Frontal cortex (tissue), 4 donors: ENCODE results near the gene ASCC3. TPM values are rescaled to one million over a fixed set of nuclear protein-coding genes. Genes with fewer than 3 reads are reported as not detected.
"Not testable (repeated sequence)": the region's sequence is repeated elsewhere in the genome, so short reads cannot be mapped to it uniquely, and the experiment has no call there.

Experiments
- DNase-seq, 2 donors: peaks; one replicate each; pipeline ENCODE4 v3.0.0; 2012; ENCODE audit warnings: low spot score in 2 of 2
- FAIRE-seq: peaks from 2 replicates; lab custom pipeline; 2012; peaks lifted over from hg19 to GRCh38; lab: Jason Lieb, UNC
- total RNA-seq: library from RNA; depleted of rRNA; stranded (reverse); fragments of >200 nt; gene quantifications from one replicate; pipeline ENCODE4 v1.2.3, GENCODE V29; 2014
- donor health status: control.
- donor health status: control.
- donor health status: control.

Gene ASCC3
- total RNA-seq, 1 donor from 2014 or later, result 33.0 TPM

DNA sequence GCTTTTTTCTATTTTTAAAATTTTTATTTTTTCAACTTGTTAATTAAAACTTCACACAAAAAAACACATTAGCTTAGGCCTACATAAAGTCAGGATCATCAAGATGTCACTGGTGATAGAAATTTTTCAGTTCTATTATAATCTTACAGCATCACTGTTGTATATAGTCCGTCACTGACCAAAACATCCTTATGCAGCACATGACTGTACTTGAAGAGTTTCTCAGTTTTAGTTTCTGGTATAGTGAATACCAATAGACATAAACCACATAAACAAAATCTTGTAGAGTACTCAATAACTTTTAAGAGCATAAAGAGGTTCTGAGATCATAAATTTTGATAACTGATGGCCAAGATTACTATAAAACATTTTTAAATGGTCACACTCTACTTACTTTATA is 71.8 kb downstream of the ASCC3 start:
- no peak for FAIRE-seq
- no peak for DNase-seq

GRCh38 chr6:100808638-100809275 is 72.4 kb downstream of the ASCC3 start:
- DNase-seq (no peak), FAIRE-seq (no peak)

DNA sequence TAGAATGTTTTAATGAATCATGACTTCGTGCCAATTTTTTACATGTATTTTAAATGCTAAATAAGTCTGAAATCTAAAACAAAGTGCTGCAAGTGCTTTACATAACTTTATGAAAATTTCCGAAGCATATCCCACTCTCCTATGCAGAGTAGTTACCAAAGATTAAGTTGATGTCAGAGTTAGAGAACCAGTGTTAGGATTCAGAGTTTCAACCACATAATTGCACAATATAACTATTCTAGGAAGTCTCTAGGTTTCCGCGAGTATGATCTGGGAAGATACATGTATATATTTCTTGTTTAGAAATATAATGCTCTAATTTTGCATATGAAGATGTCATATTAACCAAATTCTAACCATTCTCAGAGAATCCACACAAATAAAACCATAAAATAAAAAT is 74.8 kb downstream of the ASCC3 start:
- FAIRE-seq (no peak), DNase-seq (no peak)

DNA sequence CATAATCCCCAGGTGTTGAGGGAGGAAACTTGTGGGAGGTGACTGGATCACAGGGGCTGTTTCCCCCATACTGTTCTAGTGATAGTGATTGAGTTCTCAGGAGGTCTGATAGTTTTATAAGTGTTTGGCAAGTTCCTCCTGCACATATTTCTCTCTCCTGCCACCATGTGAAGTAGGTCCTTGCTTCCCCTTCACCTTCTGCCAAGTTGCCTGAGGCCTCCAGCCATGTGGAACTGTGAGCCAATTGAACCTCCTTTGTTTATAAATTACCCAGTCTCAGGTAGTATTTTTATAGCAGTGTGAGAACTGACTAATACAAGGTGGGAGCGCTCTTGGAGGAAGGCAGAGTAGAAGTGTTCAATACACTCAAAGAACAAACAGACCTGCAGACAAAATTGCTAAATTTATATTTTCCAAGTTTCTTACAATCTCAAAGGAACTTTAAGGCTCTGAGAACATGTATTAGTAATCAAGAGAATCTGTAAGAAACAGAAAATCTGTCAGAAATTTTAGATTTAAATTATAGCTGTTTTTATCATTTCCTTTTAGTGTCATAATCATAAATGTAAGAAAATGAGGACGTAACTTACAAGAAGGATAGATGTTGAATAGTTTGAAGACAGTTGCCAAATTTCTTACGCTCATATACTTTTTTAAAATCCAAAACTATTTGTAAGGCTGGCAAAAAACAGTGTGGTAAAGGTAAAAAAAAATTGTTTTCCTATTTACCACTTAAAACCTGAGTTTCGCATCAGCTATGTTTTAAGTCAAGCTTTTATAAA is 77.7 kb downstream of the ASCC3 start:
- DNase-seq (no peak), FAIRE-seq (no peak)

- FAIRE-seq, result no peak
- no peak for DNase-seq
These were observed 80.1 kb downstream of the ASCC3 start for GRCh38 chr6:100801036-100801435.

- FAIRE-seq, result no peak
- DNase-seq, result no peak
These were observed 84.9 kb downstream of the ASCC3 start for GRCh38 chr6:100796049-100796823.

DNA sequence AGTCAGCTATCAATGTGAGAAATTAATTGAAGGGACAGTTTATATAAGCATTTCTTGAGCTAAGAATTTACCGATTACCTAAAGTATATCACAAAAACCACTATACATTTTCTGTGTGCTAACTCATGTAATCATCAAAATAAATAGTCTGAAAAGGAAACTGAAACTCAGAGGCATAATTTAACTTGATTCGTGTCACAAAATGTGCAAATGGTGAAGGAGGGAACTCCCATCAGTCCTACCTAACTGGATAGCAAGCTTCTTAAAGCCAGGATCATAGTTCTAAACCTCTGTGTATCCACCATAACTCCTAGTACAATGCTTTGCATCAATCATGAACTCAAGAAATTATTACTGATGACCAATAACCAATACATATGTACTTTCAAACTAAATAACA is 91.0 kb downstream of the ASCC3 start:
- FAIRE-seq (no peak), DNase-seq (no peak)

DNA sequence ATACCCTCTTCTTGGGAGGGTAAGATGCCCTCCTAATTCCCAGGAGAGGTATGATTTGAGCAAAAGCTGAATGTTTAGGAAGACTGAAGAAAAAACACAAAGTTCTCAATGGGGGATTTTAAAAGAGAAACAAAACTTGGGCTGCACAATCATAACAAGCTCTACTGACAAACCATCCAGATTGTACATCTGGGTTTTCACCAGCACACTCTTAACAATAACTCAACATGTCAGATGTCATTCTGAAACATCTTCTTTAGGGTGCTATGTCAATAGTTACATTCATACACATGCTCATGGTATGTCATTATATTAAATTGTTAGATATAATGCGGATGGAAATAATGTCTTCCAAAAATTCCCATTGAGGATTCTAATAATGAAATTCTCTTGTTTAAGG is 95.1 kb downstream of the ASCC3 start:
- DNase-seq (no peak), FAIRE-seq (no peak)

DNA sequence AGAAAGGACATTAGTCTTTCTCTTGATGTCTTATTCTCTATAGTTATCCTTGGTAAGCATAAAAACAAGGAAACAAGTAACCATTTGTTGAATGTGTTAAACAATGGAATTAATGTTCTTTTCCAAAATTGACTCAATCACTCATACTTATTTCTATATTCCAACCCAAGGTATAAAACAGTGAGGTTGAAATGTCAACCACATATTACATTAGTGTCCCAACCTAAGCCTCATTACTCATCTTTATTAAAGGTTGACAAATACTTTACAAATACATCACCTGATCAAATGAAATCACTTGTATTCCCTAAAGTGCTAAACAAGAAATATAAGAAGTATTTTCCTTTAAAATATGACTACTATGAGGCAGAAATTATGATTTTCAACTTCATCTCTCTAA is 100.5 kb downstream of the ASCC3 start:
- FAIRE-seq, result no peak
- DNase-seq, result no peak

- peak; percentile 91 for FAIRE-seq
- DNase-seq, result no peak
These were observed 105.5 kb downstream of the ASCC3 start for GRCh38 chr6:100775667-100776066.

- FAIRE-seq (no peak), DNase-seq (no peak)
These were observed 106.4 kb downstream of the ASCC3 start for GRCh38 chr6:100774681-100775080.

GRCh38 chr6:100768816-100769351 is 112.2 kb downstream of the ASCC3 start:
- FAIRE-seq, result no peak

DNA sequence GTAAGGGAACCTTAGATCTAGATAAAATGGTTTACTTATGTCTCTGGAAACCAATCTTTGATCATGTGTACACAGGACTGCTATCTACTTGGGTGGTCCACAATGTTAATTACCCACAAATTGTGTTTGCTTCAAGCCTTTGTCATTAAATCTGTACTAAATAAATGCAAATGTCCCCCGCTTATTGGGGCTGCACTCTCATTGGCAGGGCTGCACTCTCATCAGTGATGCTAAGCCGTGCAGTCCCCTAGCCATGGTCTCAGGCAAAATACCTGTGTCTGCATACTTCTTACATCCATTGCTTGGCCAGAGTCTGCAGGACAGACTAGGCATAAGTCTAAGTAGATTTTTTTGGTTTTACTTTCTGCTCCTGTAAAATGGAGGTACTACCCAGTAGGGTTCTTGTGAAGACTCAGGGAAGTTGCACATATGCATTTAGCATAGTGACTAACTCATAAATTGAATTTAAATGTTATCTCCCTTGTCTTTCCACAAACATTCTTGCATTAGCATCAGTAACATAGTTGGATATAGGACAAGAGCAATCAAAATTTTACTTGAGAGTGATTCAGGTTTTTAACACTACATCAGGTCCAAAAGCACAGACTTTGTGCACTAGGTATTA is 117.4 kb downstream of the ASCC3 start:
- no peak for DNase-seq
- FAIRE-seq, result no peak

More at GRCh38 chr6:100768816-100769351, 112.2 kb downstream of the ASCC3 start:
- no peak for DNase-seq

GRCh38 chr6:100761841-100762240 is 119.3 kb downstream of the ASCC3 start:
- DNase-seq (no peak), FAIRE-seq (no peak)

DNA sequence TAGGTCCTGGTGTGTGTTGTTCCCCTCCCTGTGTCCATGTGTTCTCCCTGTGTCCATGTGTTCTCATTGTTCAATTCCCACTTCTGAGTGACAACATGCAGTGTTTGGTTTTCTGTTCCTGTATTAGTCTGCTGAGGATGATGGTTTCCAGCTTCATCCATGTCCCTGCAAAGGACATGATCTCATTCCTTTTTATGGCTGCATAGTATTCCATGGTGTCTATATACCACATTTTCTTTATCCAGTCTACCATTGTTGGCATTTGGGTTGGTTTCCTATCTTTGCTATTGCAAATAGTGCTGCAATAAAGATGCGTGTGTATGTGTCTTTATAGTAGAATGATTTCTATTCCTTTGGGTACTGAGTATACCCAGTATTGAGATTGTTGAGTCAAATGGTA is 122.7 kb downstream of the ASCC3 start:
- DNase-seq, FAIRE-seq: not testable (repeated sequence)

DNA sequence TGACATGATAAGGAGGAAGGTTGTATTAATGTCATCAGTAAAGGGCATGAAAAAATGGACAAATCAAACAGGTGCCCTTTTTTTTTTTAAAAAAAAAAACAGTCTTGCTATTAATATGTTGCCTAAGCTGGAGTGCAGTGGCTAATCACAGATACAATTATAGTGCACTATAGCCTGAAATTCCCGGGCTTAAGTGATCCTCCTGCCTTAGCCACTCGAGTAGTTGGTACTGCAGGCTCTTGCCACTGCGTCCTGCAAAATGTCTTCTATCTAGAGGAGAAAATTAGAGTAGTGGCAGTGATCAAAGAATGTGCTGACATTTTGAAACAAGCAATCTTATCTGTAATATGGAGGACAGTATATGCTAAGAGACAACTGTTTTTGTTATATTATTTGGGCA is 127.7 kb downstream of the ASCC3 start:
- no peak for DNase-seq
- FAIRE-seq, result no peak

GRCh38 chr6:100751590-100751989 is 129.5 kb downstream of the ASCC3 start:
- no peak for DNase-seq
- no peak for FAIRE-seq

- FAIRE-seq (no peak), DNase-seq (no peak)
These were observed 135.6 kb downstream of the ASCC3 start for GRCh38 chr6:100745419-100746041.

- DNase-seq (no peak), FAIRE-seq (no peak)
These were observed 140.7 kb downstream of the ASCC3 start for GRCh38 chr6:100740439-100740838.

DNA sequence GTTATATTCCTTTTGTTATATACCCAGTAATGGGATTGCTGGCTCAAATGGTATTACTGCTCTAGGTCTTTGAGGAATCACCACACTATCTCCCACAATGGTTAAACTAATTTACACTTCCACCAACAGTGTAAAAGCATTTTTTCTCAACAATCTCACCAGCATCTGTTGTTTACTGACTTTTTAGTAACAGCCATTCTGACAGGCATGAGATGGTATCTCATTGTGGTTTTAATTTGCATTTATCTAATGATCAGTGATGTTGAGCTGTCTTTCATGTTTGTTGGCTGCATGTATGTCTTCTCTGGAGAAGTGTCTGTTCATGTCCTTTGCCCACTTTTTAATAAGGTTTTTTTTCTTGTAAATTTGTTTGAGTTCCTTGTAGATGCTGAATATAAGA is 143.4 kb downstream of the ASCC3 start:
- FAIRE-seq, DNase-seq: not testable (repeated sequence)
